SK-N-SH (cell line): ENCODE results near the gene CETN1. TPM values are rescaled to one million over a fixed set of nuclear protein-coding genes. Genes with fewer than 3 reads are reported as not detected.

Experiments
- CTCF ChIA-PET: fragments of 300-600, 350-600 bp; formaldehyde crosslinking; extraction: SDS; loops from one replicate; lab custom pipeline; 2021; lab: Yijun Ruan, JAX
- POLR2A ChIA-PET: fragments of 350-600 bp; sonication (Branson Sonifier 250); formaldehyde crosslinking; extraction: SDS; loops from one replicate; lab custom pipeline; 2020; ENCODE audit warnings: antibody characterized with exemption, inconsistent platforms; lab: Yijun Ruan, JAX
- DNase-seq: peaks from one replicate; pipeline ENCODE4 v3.0.0; 2012
- H2AFZ ChIP-seq: fragments of 200-600 bp; sonication (generic); 2 replicates; pipeline ENCODE4 v1.8.1; 2016; ENCODE audit warnings: antibody characterized with exemption, mild to moderate bottlenecking, low read depth
- H3F3A ChIP-seq: fragments of 200-600 bp; sonication (generic); replicated peaks from 2 replicates; pipeline ENCODE3; 2016; ENCODE audit warnings: antibody characterized with exemption, mild to moderate bottlenecking; ENCODE audit not compliant: insufficient read depth
- H3K27ac ChIP-seq, 2 experiments: fragments of 200-500 bp in 1 of 2; fragments of 200-600 bp in 1 of 2; sonication (Bioruptor generic) in 1 of 2; sonication (generic), shearing (Covaris generic) in 1 of 2; 2 replicates each; pipeline versions ENCODE4 v1.5.1 to v1.6.1; 2014 to 2016; ENCODE audit warnings: low read depth in 2 of 2, inconsistent platforms in 1 of 2, low read length in 1 of 2, mild to moderate bottlenecking in 1 of 2, mixed read lengths in 1 of 2
- H3K27me3 ChIP-seq: fragments of 200-600 bp; sonication (generic), shearing (Covaris generic); 2 replicates; pipeline ENCODE4 v1.6.1; 2016; ENCODE audit warnings: mixed run types; ENCODE audit not compliant: insufficient read depth
- H3K36me3 ChIP-seq, 2 experiments: fragments of 200-500 bp in 1 of 2; fragments of 200-600 bp in 1 of 2; sonication (Bioruptor generic) in 1 of 2; sonication (generic) in 1 of 2; replicated peaks in 1 of 2; 2 replicates each; pipeline versions ENCODE3 to v1.5.1; 2014 to 2016; ENCODE audit warnings: low read length in 1 of 2, mild to moderate bottlenecking in 1 of 2; ENCODE audit not compliant: insufficient read depth in 2 of 2, control insufficient read depth in 1 of 2
- H3K4me1 ChIP-seq, 2 experiments: fragments of 200-500 bp in 1 of 2; fragments of 200-600 bp in 1 of 2; sonication (Bioruptor generic) in 1 of 2; sonication (generic), shearing (Covaris generic) in 1 of 2; 2 replicates each; pipeline versions ENCODE4 v1.5.1 to v1.6.1; 2014 to 2016; ENCODE audit warnings: low read depth in 1 of 2, low read length in 1 of 2, mixed run types in 1 of 2; ENCODE audit not compliant: insufficient read depth in 2 of 2, control insufficient read depth in 1 of 2
- H3K4me2 ChIP-seq: fragments of 200-600 bp; sonication (generic), shearing (Covaris generic); 2 replicates; pipeline ENCODE4 v1.6.1; 2017; ENCODE audit warnings: mixed run types
- H3K4me3 ChIP-seq, 2 experiments: fragments of 200-500 bp in 1 of 2; fragments of 200-600 bp in 1 of 2; sonication (Bioruptor generic) in 1 of 2; sonication (generic), shearing (Covaris generic) in 1 of 2; 2 replicates each; pipeline versions ENCODE4 v1.5.1 to v1.8.1; 2014 to 2016; ENCODE audit warnings: low read depth in 2 of 2, inconsistent platforms in 1 of 2, low read length in 1 of 2, mild to moderate bottlenecking in 1 of 2, mixed read lengths in 1 of 2, moderate library complexity in 1 of 2
- H3K79me2 ChIP-seq: fragments of 200-600 bp; sonication (generic); 2 replicates; pipeline ENCODE4 v1.8.1; 2017; ENCODE audit warnings: mild to moderate bottlenecking; ENCODE audit not compliant: insufficient read depth
- H3K9ac ChIP-seq: fragments of 200-600 bp; sonication (generic); 2 replicates; pipeline ENCODE4 v1.6.1; 2017; ENCODE audit warnings: mixed run types
- H3K9me2 ChIP-seq: fragments of 200-600 bp; sonication (generic); 2 replicates; pipeline ENCODE4 v1.6.1; 2017; ENCODE audit warnings: mixed run types
- H3K9me3 ChIP-seq: fragments of 200-600 bp; sonication (generic); 2 replicates; pipeline ENCODE4 v1.6.1; 2017; ENCODE audit warnings: mixed run types, mild to moderate bottlenecking, moderate library complexity
- H4K20me1 ChIP-seq: fragments of 200-600 bp; sonication (generic); 2 replicates; pipeline ENCODE4 v1.6.1; 2017; ENCODE audit warnings: mild to moderate bottlenecking, mixed run types; ENCODE audit not compliant: insufficient read depth
- FOSL2 ChIP-seq: IDR thresholded peaks from 2 replicates; pipeline ENCODE4 v1.4.0; 2012; ENCODE audit warnings: low read depth, mild to moderate bottlenecking, moderate library complexity, borderline replicate concordance
- GABPA ChIP-seq: IDR thresholded peaks from 2 replicates; pipeline ENCODE4 v1.4.0; 2012; ENCODE audit warnings: low read depth, mild to moderate bottlenecking
- JUND ChIP-seq: IDR thresholded peaks from 2 replicates; pipeline ENCODE4 v1.4.0; 2012
- NRF1 ChIP-seq: IDR thresholded peaks from 2 replicates; pipeline ENCODE4 v1.6.1; 2012; ENCODE audit warnings: low read depth, mild to moderate bottlenecking, low read length
- PBX3 ChIP-seq: IDR thresholded peaks from 2 replicates; pipeline ENCODE4; 2012
- RAD21 ChIP-seq: IDR thresholded peaks from 2 replicates; pipeline ENCODE4 v1.6.1; 2012; ENCODE audit warnings: mild to moderate bottlenecking, low read length
- RCOR1 ChIP-seq: fragments of 150-350 bp; IDR thresholded peaks from 2 replicates; pipeline ENCODE4 v1.6.1; 2017; ENCODE audit warnings: antibody characterized with exemption, low read length
- SIN3A ChIP-seq: IDR thresholded peaks from 2 replicates; pipeline ENCODE4 v1.6.1; 2012; ENCODE audit warnings: low read depth, mild to moderate bottlenecking, low read length, moderate library complexity, borderline replicate concordance
- SMC3 ChIP-seq: IDR thresholded peaks from 2 replicates; pipeline ENCODE4 v1.6.1; 2012; ENCODE audit warnings: low read depth, low read length, improper control_type of control experiment
- TCF12 ChIP-seq: IDR thresholded peaks from 2 replicates; pipeline ENCODE4 v1.4.0; 2012
- USF2 ChIP-seq: fragments of 150-350 bp; IDR thresholded peaks from 2 replicates; pipeline ENCODE4 v1.6.1; 2017; ENCODE audit warnings: antibody characterized with exemption, low read length, low read depth, borderline replicate concordance
- YY1 ChIP-seq: IDR thresholded peaks from 2 replicates; pipeline ENCODE4 v1.4.0; 2012; ENCODE audit warnings: low read depth, mild to moderate bottlenecking
- WGBS: methylation state at CpG from one replicate; pipeline ENCODE4 v1.1.6; 2017; ENCODE audit warnings: low lambda C conversion rate; 5-methylcytosine and 5-hydroxymethylcytosine counted together
- polyA plus RNA-seq, 3 experiments: library from polyadenylated mRNA; depleted of rRNA; stranded (reverse); fragments of >200 nt; gene quantifications; 2 replicates each; pipeline ENCODE4 v1.2.3, GENCODE V29; 2012
- TF ChIP-seq, protein P1 (sequence below): IDR thresholded peaks from 2 replicates; pipeline ENCODE4 v1.6.1; 2012; ENCODE audit warnings: mild to moderate bottlenecking, low read depth, low read length, moderate library complexity
- TF ChIP-seq, protein P2 (sequence below): IDR thresholded peaks from 2 replicates; pipeline ENCODE4 v1.4.0; 2012; ENCODE audit warnings: low read depth, borderline replicate concordance
- TF ChIP-seq, protein P3 (sequence below): fragments of 200-600 bp; sonication (generic); IDR thresholded peaks from 2 replicates; pipeline ENCODE4 v1.6.1; 2017; ENCODE audit warnings: antibody characterized with exemption, mild to moderate bottlenecking, moderate library complexity
- TF ChIP-seq, protein P4 (sequence below): fragments of 150-350 bp; IDR thresholded peaks from 2 replicates; pipeline ENCODE4 v1.6.1; 2016; ENCODE audit warnings: mild to moderate bottlenecking, low read depth, low read length

Gene CETN1
- polyA plus RNA-seq, 1 of the 3 experiments (the other 2 are of a cell fraction) = not detected

- TF ChIP-seq, protein P1, sequence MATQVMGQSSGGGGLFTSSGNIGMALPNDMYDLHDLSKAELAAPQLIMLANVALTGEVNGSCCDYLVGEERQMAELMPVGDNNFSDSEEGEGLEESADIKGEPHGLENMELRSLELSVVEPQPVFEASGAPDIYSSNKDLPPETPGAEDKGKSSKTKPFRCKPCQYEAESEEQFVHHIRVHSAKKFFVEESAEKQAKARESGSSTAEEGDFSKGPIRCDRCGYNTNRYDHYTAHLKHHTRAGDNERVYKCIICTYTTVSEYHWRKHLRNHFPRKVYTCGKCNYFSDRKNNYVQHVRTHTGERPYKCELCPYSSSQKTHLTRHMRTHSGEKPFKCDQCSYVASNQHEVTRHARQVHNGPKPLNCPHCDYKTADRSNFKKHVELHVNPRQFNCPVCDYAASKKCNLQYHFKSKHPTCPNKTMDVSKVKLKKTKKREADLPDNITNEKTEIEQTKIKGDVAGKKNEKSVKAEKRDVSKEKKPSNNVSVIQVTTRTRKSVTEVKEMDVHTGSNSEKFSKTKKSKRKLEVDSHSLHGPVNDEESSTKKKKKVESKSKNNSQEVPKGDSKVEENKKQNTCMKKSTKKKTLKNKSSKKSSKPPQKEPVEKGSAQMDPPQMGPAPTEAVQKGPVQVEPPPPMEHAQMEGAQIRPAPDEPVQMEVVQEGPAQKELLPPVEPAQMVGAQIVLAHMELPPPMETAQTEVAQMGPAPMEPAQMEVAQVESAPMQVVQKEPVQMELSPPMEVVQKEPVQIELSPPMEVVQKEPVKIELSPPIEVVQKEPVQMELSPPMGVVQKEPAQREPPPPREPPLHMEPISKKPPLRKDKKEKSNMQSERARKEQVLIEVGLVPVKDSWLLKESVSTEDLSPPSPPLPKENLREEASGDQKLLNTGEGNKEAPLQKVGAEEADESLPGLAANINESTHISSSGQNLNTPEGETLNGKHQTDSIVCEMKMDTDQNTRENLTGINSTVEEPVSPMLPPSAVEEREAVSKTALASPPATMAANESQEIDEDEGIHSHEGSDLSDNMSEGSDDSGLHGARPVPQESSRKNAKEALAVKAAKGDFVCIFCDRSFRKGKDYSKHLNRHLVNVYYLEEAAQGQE = no peak
- TF ChIP-seq JUND = no peak
- TF ChIP-seq, protein P2, sequence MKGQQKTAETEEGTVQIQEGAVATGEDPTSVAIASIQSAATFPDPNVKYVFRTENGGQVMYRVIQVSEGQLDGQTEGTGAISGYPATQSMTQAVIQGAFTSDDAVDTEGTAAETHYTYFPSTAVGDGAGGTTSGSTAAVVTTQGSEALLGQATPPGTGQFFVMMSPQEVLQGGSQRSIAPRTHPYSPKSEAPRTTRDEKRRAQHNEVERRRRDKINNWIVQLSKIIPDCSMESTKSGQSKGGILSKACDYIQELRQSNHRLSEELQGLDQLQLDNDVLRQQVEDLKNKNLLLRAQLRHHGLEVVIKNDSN = no peak
- TF ChIP-seq YY1 = no peak
- TF ChIP-seq FOSL2 = no peak
Measured at GRCh38 chr18:567122-567521, 13.1 kb upstream of the CETN1 start (continued).

DNA sequence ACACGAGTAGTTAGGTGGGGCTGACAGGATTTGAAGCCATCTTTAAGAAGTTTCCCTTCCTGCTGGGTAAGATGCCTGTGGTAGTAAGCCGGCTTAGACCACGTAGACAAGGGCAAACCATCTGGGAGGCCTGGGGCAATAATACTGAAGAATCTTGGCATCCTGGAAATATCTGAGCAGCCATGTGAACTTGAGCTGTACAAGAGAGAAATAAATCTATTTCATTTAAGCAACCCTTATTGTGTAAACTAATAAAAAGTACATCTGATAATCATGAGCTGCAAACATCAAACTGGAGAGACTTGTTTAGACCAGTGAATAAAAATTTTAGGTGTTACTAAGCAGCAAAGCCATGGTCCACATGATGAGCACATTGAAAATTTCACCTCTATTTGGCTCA, 11.4 kb upstream of the CETN1 start:
- Histone ChIP-seq H3F3A (no peaks in the 10 kb centered on the region), H3K27me3 (peaks cover 21% of the 10 kb centered on the region; the same call in 1 of the 2 replicates), H3K9me3 (no peaks in the 10 kb centered on the region), H2AFZ (no peak overlapping the region), H3K36me3 (no peaks in the 10 kb centered on the region), H3K9me2 (no peaks in the 10 kb centered on the region), H3K4me3 (no peak overlapping the region), H3K4me1 (no peaks in the 10 kb centered on the region), H3K27ac (no peak overlapping the region), H3K4me2 (no peak overlapping the region), H3K9ac (no peak overlapping the region), H4K20me1 (no peaks in the 10 kb centered on the region), H3K79me2 (no peaks in the 10 kb centered on the region)
- no peak for DNase-seq
- ChIA-PET CTCF (interaction anchor here (1.1 kb wide), 1 partner anchor 72 kb away, joined by 4 read pairs; no protein-coding TSS in a partner anchor), POLR2A (no interaction called here)
- WGBS = 16% methylated on average over 3 of the region's 3 CpGs
- TF ChIP-seq, protein P2 = no peak
- TF ChIP-seq, protein P3, sequence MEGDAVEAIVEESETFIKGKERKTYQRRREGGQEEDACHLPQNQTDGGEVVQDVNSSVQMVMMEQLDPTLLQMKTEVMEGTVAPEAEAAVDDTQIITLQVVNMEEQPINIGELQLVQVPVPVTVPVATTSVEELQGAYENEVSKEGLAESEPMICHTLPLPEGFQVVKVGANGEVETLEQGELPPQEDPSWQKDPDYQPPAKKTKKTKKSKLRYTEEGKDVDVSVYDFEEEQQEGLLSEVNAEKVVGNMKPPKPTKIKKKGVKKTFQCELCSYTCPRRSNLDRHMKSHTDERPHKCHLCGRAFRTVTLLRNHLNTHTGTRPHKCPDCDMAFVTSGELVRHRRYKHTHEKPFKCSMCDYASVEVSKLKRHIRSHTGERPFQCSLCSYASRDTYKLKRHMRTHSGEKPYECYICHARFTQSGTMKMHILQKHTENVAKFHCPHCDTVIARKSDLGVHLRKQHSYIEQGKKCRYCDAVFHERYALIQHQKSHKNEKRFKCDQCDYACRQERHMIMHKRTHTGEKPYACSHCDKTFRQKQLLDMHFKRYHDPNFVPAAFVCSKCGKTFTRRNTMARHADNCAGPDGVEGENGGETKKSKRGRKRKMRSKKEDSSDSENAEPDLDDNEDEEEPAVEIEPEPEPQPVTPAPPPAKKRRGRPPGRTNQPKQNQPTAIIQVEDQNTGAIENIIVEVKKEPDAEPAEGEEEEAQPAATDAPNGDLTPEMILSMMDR = no peak
- no peak for TF ChIP-seq USF2
- TF ChIP-seq, protein P4, sequence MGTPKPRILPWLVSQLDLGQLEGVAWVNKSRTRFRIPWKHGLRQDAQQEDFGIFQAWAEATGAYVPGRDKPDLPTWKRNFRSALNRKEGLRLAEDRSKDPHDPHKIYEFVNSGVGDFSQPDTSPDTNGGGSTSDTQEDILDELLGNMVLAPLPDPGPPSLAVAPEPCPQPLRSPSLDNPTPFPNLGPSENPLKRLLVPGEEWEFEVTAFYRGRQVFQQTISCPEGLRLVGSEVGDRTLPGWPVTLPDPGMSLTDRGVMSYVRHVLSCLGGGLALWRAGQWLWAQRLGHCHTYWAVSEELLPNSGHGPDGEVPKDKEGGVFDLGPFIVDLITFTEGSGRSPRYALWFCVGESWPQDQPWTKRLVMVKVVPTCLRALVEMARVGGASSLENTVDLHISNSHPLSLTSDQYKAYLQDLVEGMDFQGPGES = no peak
- no peak for TF ChIP-seq SIN3A
- no peak for TF ChIP-seq GABPA
- no peak for TF ChIP-seq RCOR1
- TF ChIP-seq SMC3 = no peak
- no peak for TF ChIP-seq TCF12
- TF ChIP-seq FOSL2 = no peak
- TF ChIP-seq RAD21 = no peak
- TF ChIP-seq NRF1 = no peak
- no peak for TF ChIP-seq PBX3
